HepG2 (cell line): ENCODE measurements around the gene USP2. TPM values are rescaled to one million over a fixed set of nuclear protein-coding genes. Genes with fewer than 3 reads are reported as not detected.
A peak's percentile ranks its signal among the peaks of the same experiment; 100 is the strongest.

ENCODE experiments used
- FOXA3 ChIP-seq: IDR thresholded peaks from 2 replicates; pipeline ENCODE4 v1.6.1; 2016; ENCODE audit warnings: missing genetic modification reagents, missing compliant biosample characterization
- HES4 ChIP-seq: sonication (generic); formaldehyde crosslinking; IDR thresholded peaks from 2 replicates; pipeline ENCODE4 v1.9.0; 2021; ENCODE audit warnings: mild to moderate bottlenecking, missing genetic modification reagents, borderline replicate concordance
- KAT2B ChIP-seq: fragments of 150-350 bp; IDR thresholded peaks from 2 replicates; pipeline ENCODE4 v1.6.1; 2014; ENCODE audit warnings: low read depth, low read length, borderline replicate concordance
- MBD4 ChIP-seq: IDR thresholded peaks from 2 replicates; pipeline ENCODE4 v1.6.1; 2012; ENCODE audit warnings: low read length, inconsistent platforms, borderline replicate concordance
- PCBP1 ChIP-seq: fragments of 200-400 bp; formaldehyde crosslinking; IDR thresholded peaks from 2 replicates; pipeline ENCODE4 v1.6.1; 2017; ENCODE audit warnings: mild to moderate bottlenecking, low read depth, low read length, borderline replicate concordance
- REXO4 ChIP-seq: sonication (generic); formaldehyde crosslinking; IDR thresholded peaks from 2 replicates; pipeline ENCODE4 v1.8.0; 2022; ENCODE audit warnings: missing genetic modification reagents, mild to moderate bottlenecking, borderline replicate concordance
- SKI ChIP-seq: fragments of 450-650 bp; IDR thresholded peaks from one replicate; pipeline ENCODE4 v1.6.1; 2018; ENCODE audit warnings: mild to moderate bottlenecking; ENCODE audit not compliant: partially characterized antibody
- SP4 ChIP-seq: sonication (generic); formaldehyde crosslinking; IDR thresholded peaks from 2 replicates; pipeline ENCODE4 v1.8.1; 2023; ENCODE audit warnings: mild to moderate bottlenecking, missing genetic modification reagents
- ZBTB7B ChIP-seq: sonication (generic); formaldehyde crosslinking; IDR thresholded peaks from 2 replicates; pipeline ENCODE4 v1.4.0; 2020; ENCODE audit warnings: missing genetic modification reagents
- ZNF3 ChIP-seq: IDR thresholded peaks from 2 replicates; pipeline ENCODE4 v1.7.0; 2017; ENCODE audit warnings: inconsistent platforms
- ZNF33B ChIP-seq: sonication (generic); formaldehyde crosslinking; IDR thresholded peaks from 2 replicates; pipeline ENCODE4 v1.5.1; 2020; ENCODE audit warnings: mild to moderate bottlenecking, missing genetic modification reagents
- ZNF354B ChIP-seq: sonication (generic); formaldehyde crosslinking; IDR thresholded peaks from 2 replicates; pipeline ENCODE4 v1.8.0; 2022; ENCODE audit warnings: mild to moderate bottlenecking, missing genetic modification reagents
- ZNF362 ChIP-seq: sonication (generic); formaldehyde crosslinking; IDR thresholded peaks from 2 replicates; pipeline ENCODE4 v1.4.0; 2020; ENCODE audit warnings: missing genetic modification reagents, mild to moderate bottlenecking, borderline replicate concordance
- ZNF407 ChIP-seq: sonication (generic); formaldehyde crosslinking; IDR thresholded peaks from one replicate; pipeline ENCODE4 v1.5.1; 2020; ENCODE audit warnings: mild to moderate bottlenecking, missing genetic modification reagents; ENCODE audit errors: not compliant biosample characterization
- ZNF616 ChIP-seq: sonication (generic); formaldehyde crosslinking; IDR thresholded peaks from 2 replicates; pipeline ENCODE4 v1.5.0; 2020; ENCODE audit warnings: low read depth, mild to moderate bottlenecking, missing genetic modification reagents
- ZSCAN9 ChIP-seq: IDR thresholded peaks from 2 replicates; pipeline ENCODE4 v1.6.1; 2016; ENCODE audit warnings: borderline replicate concordance
- polyA plus RNA-seq, 8 experiments: library from polyadenylated mRNA; depleted of rRNA in 3 of 8; stranded (reverse) in 7 of 8; unstranded in 1 of 8; fragments of >200 nt; fragmentation: Illumina TruSeq in 4 of 8; extraction: Trizol in 4 of 8; gene quantifications; 2 replicates each; pipeline versions ENCODE4 v1.2.1 to v1.2.3, GENCODE V29; 2011 to 2016; ENCODE audit warnings: low read depth in 4 of 8, missing spikeins in 1 of 8, mixed read lengths in 1 of 8; ENCODE audit not compliant: insufficient read depth in 1 of 8
- total RNA-seq, 5 experiments: library from RNA; depleted of rRNA; stranded (reverse); fragments of >200 nt; fragmentation: Illumina TruSeq; extraction: Trizol; gene quantifications; 2 replicates each; pipeline ENCODE4 v1.2.3, GENCODE V29; 2016; ENCODE audit warnings: low read depth in 1 of 5
- TF ChIP-seq, protein P1 (sequence below): sonication (generic); formaldehyde crosslinking; IDR thresholded peaks from 2 replicates; pipeline ENCODE4 v1.5.0; 2020; ENCODE audit warnings: missing genetic modification reagents
- TF ChIP-seq, protein P2 (sequence below): sonication (generic); formaldehyde crosslinking; IDR thresholded peaks from 2 replicates; pipeline ENCODE4 v1.4.0; 2020; ENCODE audit warnings: missing genetic modification reagents

USP2 gene
- total and polyA plus RNA-seq, 2 of the 13 experiments (the other 11 are each of a cell fraction or from before 2014, with no cell fraction given): 2.5 to 6.0 TPM

DNA sequence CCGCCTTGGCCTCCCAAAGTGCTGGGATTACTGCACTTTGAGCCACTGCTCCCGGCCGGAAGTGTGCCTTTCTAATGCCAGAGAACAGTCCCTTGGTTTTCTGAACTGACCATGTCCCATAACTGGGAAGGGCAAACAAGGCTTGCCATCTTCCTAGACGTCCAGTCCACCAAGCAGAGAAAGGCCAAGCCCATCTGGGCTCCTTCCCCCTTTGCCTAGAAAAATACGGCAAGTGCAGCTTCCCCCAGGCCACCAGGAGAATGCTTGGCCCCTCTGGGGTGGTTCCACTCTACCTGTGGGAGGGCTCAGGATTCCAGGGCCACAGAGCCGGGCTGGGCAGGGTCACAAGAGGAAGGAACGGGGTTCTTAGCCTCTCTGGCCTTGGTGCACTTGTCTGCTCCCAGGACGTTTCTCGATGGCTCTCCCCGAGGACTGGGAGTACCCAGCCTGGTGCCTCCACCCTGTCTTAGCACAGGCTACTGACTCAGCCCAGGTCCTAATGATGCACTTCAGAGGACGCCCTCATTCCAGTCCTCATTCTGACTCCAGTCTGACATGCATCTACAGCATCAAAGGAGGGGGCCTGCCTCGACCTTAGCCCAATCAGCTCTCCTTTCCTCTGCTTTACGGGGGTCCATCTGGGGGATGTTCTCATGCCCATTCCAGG lies 1.2 kb downstream of the USP2 start (continued):
- TF ChIP-seq, protein P1, sequence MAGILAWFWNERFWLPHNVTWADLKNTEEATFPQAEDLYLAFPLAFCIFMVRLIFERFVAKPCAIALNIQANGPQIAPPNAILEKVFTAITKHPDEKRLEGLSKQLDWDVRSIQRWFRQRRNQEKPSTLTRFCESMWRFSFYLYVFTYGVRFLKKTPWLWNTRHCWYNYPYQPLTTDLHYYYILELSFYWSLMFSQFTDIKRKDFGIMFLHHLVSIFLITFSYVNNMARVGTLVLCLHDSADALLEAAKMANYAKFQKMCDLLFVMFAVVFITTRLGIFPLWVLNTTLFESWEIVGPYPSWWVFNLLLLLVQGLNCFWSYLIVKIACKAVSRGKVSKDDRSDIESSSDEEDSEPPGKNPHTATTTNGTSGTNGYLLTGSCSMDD (CRISPR knock-in tag): no peak
- TF ChIP-seq ZSCAN9 (CRISPR knock-in tag): no peak
- TF ChIP-seq SP4 (CRISPR knock-in tag): no peak
- TF ChIP-seq MBD4: no peak
- no peak for TF ChIP-seq PCBP1
- 0 out of 2 replicates have a peak, but pooled peaks have one; percentile 12 for TF ChIP-seq FOXA3 (CRISPR knock-in tag)
- 0 out of 2 replicates have a peak, but pooled peaks have one; percentile 41 for TF ChIP-seq ZNF616 (CRISPR knock-in tag)
- TF ChIP-seq, protein P2, sequence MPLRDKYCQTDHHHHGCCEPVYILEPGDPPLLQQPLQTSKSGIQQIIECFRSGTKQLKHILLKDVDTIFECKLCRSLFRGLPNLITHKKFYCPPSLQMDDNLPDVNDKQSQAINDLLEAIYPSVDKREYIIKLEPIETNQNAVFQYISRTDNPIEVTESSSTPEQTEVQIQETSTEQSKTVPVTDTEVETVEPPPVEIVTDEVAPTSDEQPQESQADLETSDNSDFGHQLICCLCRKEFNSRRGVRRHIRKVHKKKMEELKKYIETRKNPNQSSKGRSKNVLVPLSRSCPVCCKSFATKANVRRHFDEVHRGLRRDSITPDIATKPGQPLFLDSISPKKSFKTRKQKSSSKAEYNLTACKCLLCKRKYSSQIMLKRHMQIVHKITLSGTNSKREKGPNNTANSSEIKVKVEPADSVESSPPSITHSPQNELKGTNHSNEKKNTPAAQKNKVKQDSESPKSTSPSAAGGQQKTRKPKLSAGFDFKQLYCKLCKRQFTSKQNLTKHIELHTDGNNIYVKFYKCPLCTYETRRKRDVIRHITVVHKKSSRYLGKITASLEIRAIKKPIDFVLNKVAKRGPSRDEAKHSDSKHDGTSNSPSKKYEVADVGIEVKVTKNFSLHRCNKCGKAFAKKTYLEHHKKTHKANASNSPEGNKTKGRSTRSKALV (CRISPR knock-in tag): no peak
- no peak for TF ChIP-seq ZNF362 (CRISPR knock-in tag)
- TF ChIP-seq REXO4: no peak
- TF ChIP-seq ZNF3 (CRISPR knock-in tag): no peak
- no peak for TF ChIP-seq ZNF354B
- no peak for TF ChIP-seq KAT2B
- TF ChIP-seq ZNF33B: 0 out of 2 replicates have a peak, but pooled peaks have one; percentile 15
- no peak for TF ChIP-seq HES4 (CRISPR knock-in tag)
- TF ChIP-seq ZBTB7B: no peak
- no peak for TF ChIP-seq SKI
- peak; percentile 59 for TF ChIP-seq ZNF407 (CRISPR knock-in tag)
